Endometrial microvascular endothelial cells (primary cell): ENCODE data around the gene EFTUD2. TPM values are rescaled to one million over a fixed set of nuclear protein-coding genes. Genes with fewer than 3 reads are reported as not detected.
"Not testable (repeated sequence)": the region's sequence is repeated elsewhere in the genome, so short reads cannot be mapped to it uniquely, and the experiment has no call there.

Source experiments
- in situ Hi-C: cut with HindIII; loops from 2 replicates; pipeline ENCODE4 v1.10.0; 2017; ENCODE audit warnings: low sequenced_read_pairs, low pct_unique_long_range_greater_than_20kb; ENCODE audit errors: inconsistent ontology term
- total RNA-seq: library from RNA; depleted of rRNA; stranded (reverse); fragments of >200 nt; gene quantifications from one replicate; pipeline ENCODE4 v1.2.3, GENCODE V29; 2015; ENCODE audit errors: inconsistent ontology term

Gene EFTUD2
- total RNA-seq, 1 donor from 2014 or later, result 122 TPM

GRCh38 chr17:44829523-44830358 lies 69.5 kb downstream of the EFTUD2 start, which contains the start of gene GJC1:
GJC1 (minus strand) TSS chr17:44830287; CDS start chr17:44805817, 24,470 bp downstream.
- in situ Hi-C loops, result no loop called here

GRCh38 chr17:44828919-44829522 lies 70.2 kb downstream of the EFTUD2 start:
- in situ Hi-C loops, result no loop called here

GRCh38 chr17:44827863-44828262 lies 71.4 kb downstream of the EFTUD2 start:
- in situ Hi-C loops, result no loop called here

GRCh38 chr17:44826123-44826790 lies 73.0 kb downstream of the EFTUD2 start:
- in situ Hi-C loops, result no loop called here

GRCh38 chr17:44825236-44825635 lies 74.0 kb downstream of the EFTUD2 start:
- in situ Hi-C loops, result not testable (repeated sequence)

GRCh38 chr17:44820631-44821212 lies 78.5 kb downstream of the EFTUD2 start:
- in situ Hi-C loops, result no loop called here

- in situ Hi-C loops, result not testable (repeated sequence)
Measured at GRCh38 chr17:44818508-44818907, 80.7 kb downstream of the EFTUD2 start.

- in situ Hi-C loops, result no loop called here
Measured at GRCh38 chr17:44812263-44812662, 87.0 kb downstream of the EFTUD2 start.

GRCh38 chr17:44808656-44809388 lies 90.4 kb downstream of the EFTUD2 start:
- in situ Hi-C loops, result not testable (repeated sequence)

GRCh38 chr17:44808156-44808555 lies 91.1 kb downstream of the EFTUD2 start:
- in situ Hi-C loops, result no loop called here

- in situ Hi-C loops, result no loop called here
Measured at GRCh38 chr17:44807817-44808155, 91.5 kb downstream of the EFTUD2 start.

- in situ Hi-C loops, result no loop called here
Measured at GRCh38 chr17:44807093-44807816, 92.0 kb downstream of the EFTUD2 start.

GRCh38 chr17:44804302-44805089 lies 94.7 kb downstream of the EFTUD2 start:
- in situ Hi-C loops, result no loop called here

GRCh38 chr17:44801880-44802279 lies 97.4 kb downstream of the EFTUD2 start:
- in situ Hi-C loops, result no loop called here
